Astrocyte (in vitro differentiated cells and primary cell): ENCODE measurements around the gene COL24A1. TPM values are rescaled to one million over a fixed set of nuclear protein-coding genes. Genes with fewer than 3 reads are reported as not detected.

Experiments
- DNase-seq: peaks from one replicate; pipeline ENCODE4 v3.0.0-alpha.2; 2010; ENCODE audit warnings: low read depth
- FAIRE-seq: peaks from 2 replicates; lab custom pipeline; 2011; peaks lifted over from hg19 to GRCh38; lab: Jason Lieb, UNC
- H2AFZ ChIP-seq: 2 replicates; pipeline ENCODE4 v1.6.0; 2012; ENCODE audit warnings: low read depth, low read length, inconsistent platforms
- H3K27ac ChIP-seq: 2 replicates; pipeline ENCODE4 v1.5.1; 2011; ENCODE audit warnings: low read depth, low read length, inconsistent platforms
- H3K27me3 ChIP-seq: 2 replicates; pipeline ENCODE4 v1.6.0; 2011; ENCODE audit warnings: low read length, inconsistent platforms; ENCODE audit not compliant: insufficient read depth
- H3K36me3 ChIP-seq: 2 replicates; pipeline ENCODE4 v1.5.1; 2011; ENCODE audit warnings: low read length, inconsistent platforms; ENCODE audit not compliant: insufficient read depth
- H3K4me1 ChIP-seq: 2 replicates; pipeline ENCODE4 v1.5.1; 2011; ENCODE audit warnings: low read length, inconsistent platforms; ENCODE audit not compliant: insufficient read depth
- H3K4me2 ChIP-seq: 2 replicates; pipeline ENCODE4 v1.6.0; 2012; ENCODE audit warnings: low read length, inconsistent platforms
- H3K4me3 ChIP-seq: 2 replicates; pipeline ENCODE4 v1.5.1; 2011; ENCODE audit warnings: low read depth, mild to moderate bottlenecking, low read length, inconsistent platforms; ENCODE audit not compliant: insufficient read depth
- H3K79me2 ChIP-seq: 2 replicates; pipeline ENCODE4 v1.6.0; 2012; ENCODE audit warnings: mild to moderate bottlenecking, low read length, inconsistent platforms; ENCODE audit not compliant: insufficient read depth
- H3K9ac ChIP-seq: 2 replicates; pipeline ENCODE4 v1.6.0; 2012; ENCODE audit warnings: mild to moderate bottlenecking, low read length, inconsistent platforms
- H3K9me3 ChIP-seq: 2 replicates; pipeline ENCODE4 v1.5.1; 2012; ENCODE audit warnings: low read depth, mild to moderate bottlenecking, low read length, inconsistent platforms; ENCODE audit not compliant: insufficient read depth
- H4K20me1 ChIP-seq: 2 replicates; pipeline ENCODE4 v1.6.0; 2012; ENCODE audit warnings: low read length, inconsistent platforms; ENCODE audit not compliant: insufficient read depth
- H3K27ac Mint-ChIP-seq: one replicate; pipeline ENCODE4 v1.8.0; 2021; ENCODE audit warnings: mild to moderate bottlenecking, mixed read lengths; ENCODE audit not compliant: unreplicated experiment
- H3K27me3 Mint-ChIP-seq: one replicate; pipeline ENCODE4 v1.8.0; 2021; ENCODE audit warnings: low read depth, mixed read lengths; ENCODE audit not compliant: unreplicated experiment
- H3K36me3 Mint-ChIP-seq: one replicate; pipeline ENCODE4 v1.8.0; 2021; ENCODE audit warnings: low read depth, mixed read lengths; ENCODE audit not compliant: unreplicated experiment
- H3K4me1 Mint-ChIP-seq: one replicate; pipeline ENCODE4 v1.8.0; 2021; ENCODE audit warnings: low read depth, mixed read lengths; ENCODE audit not compliant: unreplicated experiment
- H3K4me3 Mint-ChIP-seq: one replicate; pipeline ENCODE4 v1.8.0; 2021; ENCODE audit warnings: mild to moderate bottlenecking, moderate library complexity, mixed read lengths; ENCODE audit not compliant: unreplicated experiment
- H3K9me3 Mint-ChIP-seq: one replicate; pipeline ENCODE4 v1.8.0; 2021; ENCODE audit warnings: mild to moderate bottlenecking, mixed read lengths; ENCODE audit not compliant: unreplicated experiment
- CTCF ChIP-seq: IDR thresholded peaks from 2 replicates; pipeline ENCODE4 v1.5.1; 2011; ENCODE audit warnings: low read depth, mild to moderate bottlenecking, inconsistent platforms, low read length, moderate library complexity; ENCODE audit not compliant: insufficient read depth
- EZH2 ChIP-seq: IDR thresholded peaks from 2 replicates; pipeline ENCODE4 v1.6.1; 2012; ENCODE audit warnings: mild to moderate bottlenecking, low read length, inconsistent platforms; ENCODE audit not compliant: insufficient read depth
- total RNA-seq: library from RNA; stranded (reverse); gene quantifications from 2 replicates; pipeline ENCODE4 v1.2.1, GENCODE V29; 2021

Gene COL24A1
- total RNA-seq, 1 donor from 2014 or later = 5.6 TPM

GRCh38 chr1:85894651-85895050, 261.9 kb downstream of the COL24A1 start:
- no peaks in the 10 kb centered on the region for H3K9me3 Mint-ChIP-seq
- FAIRE-seq (no peak), DNase-seq (peak; percentile 4)

GRCh38 chr1:85892366-85892765, 264.2 kb downstream of the COL24A1 start:
- Histone ChIP-seq H3K79me2 (no peaks in the 10 kb centered on the region), H3K27me3 (no peaks in the 10 kb centered on the region), H3K9me3 (no peaks in the 10 kb centered on the region), H3K36me3 (no peaks in the 10 kb centered on the region), H3K4me2 (no peak overlapping the region), H3K27ac (no peak overlapping the region), H3K9ac (no peak overlapping the region), H3K4me3 (no peak overlapping the region), H2AFZ (no peak overlapping the region), H4K20me1 (no peaks in the 10 kb centered on the region), H3K4me1 (no peaks in the 10 kb centered on the region)
- Mint-ChIP-seq H3K4me3 (no peak overlapping the region), H3K9me3 (no peaks in the 10 kb centered on the region), H3K27ac (no peak overlapping the region), H3K36me3 (no peaks in the 10 kb centered on the region), H3K4me1 (no peaks in the 10 kb centered on the region), H3K27me3 (no peaks in the 10 kb centered on the region)
- DNase-seq (no peak), FAIRE-seq (no peak)
- TF ChIP-seq CTCF = no peak
- TF ChIP-seq EZH2 = no peak

More at GRCh38 chr1:85894651-85895050, 261.9 kb downstream of the COL24A1 start:
- H3K9ac ChIP-seq = no peak overlapping the region
- H3K27ac ChIP-seq = no peak overlapping the region
- H3K36me3 ChIP-seq = no peaks in the 10 kb centered on the region
- TF ChIP-seq EZH2 = no peak
- peak; percentile 52 for TF ChIP-seq CTCF
- Mint-ChIP-seq H3K27ac (no peak overlapping the region), H3K4me1 (peaks cover 14% of the 10 kb centered on the region), H3K36me3 (no peaks in the 10 kb centered on the region), H3K4me3 (no peak overlapping the region), H3K27me3 (no peaks in the 10 kb centered on the region)
- H3K4me1 ChIP-seq = no peaks in the 10 kb centered on the region
- no peak overlapping the region for H3K4me3 ChIP-seq
- H3K27me3 ChIP-seq = no peaks in the 10 kb centered on the region
- H3K9me3 ChIP-seq = no peaks in the 10 kb centered on the region
- no peak overlapping the region for H2AFZ ChIP-seq
- H4K20me1 ChIP-seq = no peaks in the 10 kb centered on the region
- H3K79me2 ChIP-seq = no peaks in the 10 kb centered on the region
- no peak overlapping the region for H3K4me2 ChIP-seq

GRCh38 chr1:85889870-85890269, 266.7 kb downstream of the COL24A1 start:
- no peaks in the 10 kb centered on the region for H3K36me3 Mint-ChIP-seq
- no peaks in the 10 kb centered on the region for H3K9me3 Mint-ChIP-seq
- H3K4me3 Mint-ChIP-seq = no peak overlapping the region
- H3K27me3 Mint-ChIP-seq = no peaks in the 10 kb centered on the region
- Histone ChIP-seq H4K20me1 (no peaks in the 10 kb centered on the region), H3K4me1 (no peaks in the 10 kb centered on the region), H3K79me2 (no peaks in the 10 kb centered on the region), H3K4me2 (no peak overlapping the region), H3K27ac (no peak overlapping the region), H2AFZ (no peak overlapping the region), H3K4me3 (no peak overlapping the region), H3K36me3 (no peaks in the 10 kb centered on the region), H3K9ac (no peak overlapping the region), H3K9me3 (no peaks in the 10 kb centered on the region), H3K27me3 (no peaks in the 10 kb centered on the region)
- no peaks in the 10 kb centered on the region for H3K4me1 Mint-ChIP-seq
- no peak for DNase-seq
- no peak for FAIRE-seq
- no peak overlapping the region for H3K27ac Mint-ChIP-seq
- TF ChIP-seq EZH2 = no peak
- no peak for TF ChIP-seq CTCF
